Neural cell (in vitro differentiated cells): ENCODE results near the gene LY6G6F.

ENCODE experiments used
- EP300 ChIP-seq: fragments of 450-650 bp; conservative IDR thresholded peaks from 2 replicates; pipeline ENCODE4 v1.6.1; 2014; ENCODE audit warnings: antibody characterized with exemption, mild to moderate bottlenecking, moderate library complexity; ENCODE audit not compliant: poor library complexity, severe bottlenecking
- MXI1 ChIP-seq: fragments of 450-650 bp; conservative IDR thresholded peaks from 2 replicates; pipeline ENCODE4 v1.6.1; 2014; ENCODE audit warnings: antibody characterized with exemption, mild to moderate bottlenecking; ENCODE audit not compliant: poor library complexity, severe bottlenecking
- POLR2AphosphoS5 ChIP-seq: IDR thresholded peaks from 2 replicates; pipeline ENCODE4 v1.6.1; 2012
- TAF1 ChIP-seq: IDR thresholded peaks from 2 replicates; pipeline ENCODE4 v1.6.1; 2012; ENCODE audit warnings: low read depth
- TF ChIP-seq, protein P1 (sequence below): fragments of 450-650 bp; IDR thresholded peaks from 2 replicates; pipeline ENCODE4 v1.5.1; 2014; ENCODE audit warnings: antibody characterized with exemption, mild to moderate bottlenecking, moderate library complexity; ENCODE audit not compliant: poor library complexity, severe bottlenecking
- TF ChIP-seq, protein P2 (sequence below): IDR thresholded peaks from 2 replicates; pipeline ENCODE4 v1.6.1; 2012; ENCODE audit warnings: borderline replicate concordance

DNA sequence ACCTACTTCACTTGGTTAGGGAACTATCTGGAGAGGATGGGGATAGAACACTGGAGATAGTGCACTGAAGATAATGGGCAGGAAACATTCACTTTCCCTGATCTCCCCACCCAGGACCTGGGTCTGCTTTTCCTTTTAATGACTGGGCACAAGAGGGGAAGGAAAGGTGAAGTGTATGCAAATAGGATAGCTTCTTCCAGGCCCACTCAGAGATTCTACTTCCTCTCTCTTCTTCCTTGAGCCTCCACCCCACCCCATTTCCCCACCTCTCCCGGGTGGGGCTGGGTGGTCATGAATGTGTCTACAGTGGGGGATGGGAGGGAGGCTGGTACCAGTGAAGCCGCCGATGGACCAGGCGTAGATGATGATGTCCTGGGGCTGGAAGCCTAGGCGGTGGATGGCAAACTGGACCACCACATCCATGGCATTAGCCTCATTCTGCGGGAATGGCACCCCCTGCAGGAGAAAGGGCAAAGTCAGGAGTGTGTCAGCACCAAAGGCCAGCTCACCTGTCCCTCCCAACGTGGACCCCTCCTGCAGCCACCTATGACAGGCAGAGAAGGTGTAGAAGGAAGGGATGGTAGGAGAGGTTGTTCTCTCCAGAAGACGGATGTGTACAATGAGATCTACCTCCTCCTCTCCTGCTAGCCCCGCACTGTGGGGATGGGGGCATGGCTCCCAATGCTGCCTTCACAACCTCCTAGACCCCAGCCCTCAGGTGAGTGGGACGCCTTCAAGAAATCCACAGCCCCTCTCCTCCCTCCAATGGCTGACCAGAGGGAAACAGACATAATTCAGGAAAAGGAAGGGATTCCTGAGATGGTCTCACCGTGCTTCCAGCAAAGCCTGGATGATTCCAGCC lies 17.2 kb upstream of the LY6G6F start:
- TF ChIP-seq, protein P1, sequence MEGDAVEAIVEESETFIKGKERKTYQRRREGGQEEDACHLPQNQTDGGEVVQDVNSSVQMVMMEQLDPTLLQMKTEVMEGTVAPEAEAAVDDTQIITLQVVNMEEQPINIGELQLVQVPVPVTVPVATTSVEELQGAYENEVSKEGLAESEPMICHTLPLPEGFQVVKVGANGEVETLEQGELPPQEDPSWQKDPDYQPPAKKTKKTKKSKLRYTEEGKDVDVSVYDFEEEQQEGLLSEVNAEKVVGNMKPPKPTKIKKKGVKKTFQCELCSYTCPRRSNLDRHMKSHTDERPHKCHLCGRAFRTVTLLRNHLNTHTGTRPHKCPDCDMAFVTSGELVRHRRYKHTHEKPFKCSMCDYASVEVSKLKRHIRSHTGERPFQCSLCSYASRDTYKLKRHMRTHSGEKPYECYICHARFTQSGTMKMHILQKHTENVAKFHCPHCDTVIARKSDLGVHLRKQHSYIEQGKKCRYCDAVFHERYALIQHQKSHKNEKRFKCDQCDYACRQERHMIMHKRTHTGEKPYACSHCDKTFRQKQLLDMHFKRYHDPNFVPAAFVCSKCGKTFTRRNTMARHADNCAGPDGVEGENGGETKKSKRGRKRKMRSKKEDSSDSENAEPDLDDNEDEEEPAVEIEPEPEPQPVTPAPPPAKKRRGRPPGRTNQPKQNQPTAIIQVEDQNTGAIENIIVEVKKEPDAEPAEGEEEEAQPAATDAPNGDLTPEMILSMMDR, result no peak
- TF ChIP-seq EP300 (no peak), POLR2AphosphoS5 (no peak), TAF1 (no peak), MXI1 (no peak)
- TF ChIP-seq, protein P2, sequence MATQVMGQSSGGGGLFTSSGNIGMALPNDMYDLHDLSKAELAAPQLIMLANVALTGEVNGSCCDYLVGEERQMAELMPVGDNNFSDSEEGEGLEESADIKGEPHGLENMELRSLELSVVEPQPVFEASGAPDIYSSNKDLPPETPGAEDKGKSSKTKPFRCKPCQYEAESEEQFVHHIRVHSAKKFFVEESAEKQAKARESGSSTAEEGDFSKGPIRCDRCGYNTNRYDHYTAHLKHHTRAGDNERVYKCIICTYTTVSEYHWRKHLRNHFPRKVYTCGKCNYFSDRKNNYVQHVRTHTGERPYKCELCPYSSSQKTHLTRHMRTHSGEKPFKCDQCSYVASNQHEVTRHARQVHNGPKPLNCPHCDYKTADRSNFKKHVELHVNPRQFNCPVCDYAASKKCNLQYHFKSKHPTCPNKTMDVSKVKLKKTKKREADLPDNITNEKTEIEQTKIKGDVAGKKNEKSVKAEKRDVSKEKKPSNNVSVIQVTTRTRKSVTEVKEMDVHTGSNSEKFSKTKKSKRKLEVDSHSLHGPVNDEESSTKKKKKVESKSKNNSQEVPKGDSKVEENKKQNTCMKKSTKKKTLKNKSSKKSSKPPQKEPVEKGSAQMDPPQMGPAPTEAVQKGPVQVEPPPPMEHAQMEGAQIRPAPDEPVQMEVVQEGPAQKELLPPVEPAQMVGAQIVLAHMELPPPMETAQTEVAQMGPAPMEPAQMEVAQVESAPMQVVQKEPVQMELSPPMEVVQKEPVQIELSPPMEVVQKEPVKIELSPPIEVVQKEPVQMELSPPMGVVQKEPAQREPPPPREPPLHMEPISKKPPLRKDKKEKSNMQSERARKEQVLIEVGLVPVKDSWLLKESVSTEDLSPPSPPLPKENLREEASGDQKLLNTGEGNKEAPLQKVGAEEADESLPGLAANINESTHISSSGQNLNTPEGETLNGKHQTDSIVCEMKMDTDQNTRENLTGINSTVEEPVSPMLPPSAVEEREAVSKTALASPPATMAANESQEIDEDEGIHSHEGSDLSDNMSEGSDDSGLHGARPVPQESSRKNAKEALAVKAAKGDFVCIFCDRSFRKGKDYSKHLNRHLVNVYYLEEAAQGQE, result no peak
